GM20431 (cell line): ENCODE data around the gene TMEM201.

ENCODE experiments used
- in situ Hi-C: fragments of 300-500 bp; cut with MseI, MboI; formaldehyde crosslinking; loops from one replicate; pipeline ENCODE4 v1.15.0; 2020; ENCODE audit warnings: low sequenced_read_pairs; ENCODE audit not compliant: unreplicated experiment

Gene TMEM201

DNA sequence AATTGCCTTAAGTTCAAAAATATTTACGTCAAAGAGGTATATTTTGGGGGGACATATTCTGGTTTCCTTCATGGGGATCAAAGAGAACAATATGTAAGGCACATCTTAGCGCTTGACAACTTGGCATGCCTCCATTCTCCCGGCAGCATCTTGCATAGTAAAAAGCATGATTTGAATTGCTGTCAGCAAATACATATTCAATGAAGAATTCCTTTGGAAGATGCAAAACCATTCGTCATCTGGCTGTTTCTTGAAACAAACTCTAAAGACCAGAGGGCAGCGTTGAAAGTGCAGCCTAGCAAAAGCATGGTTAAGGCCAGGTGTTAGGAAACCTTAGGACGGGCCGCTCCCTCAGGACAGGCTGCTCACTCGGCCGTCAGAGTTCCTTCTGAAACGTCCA, 59.5 kb downstream of the TMEM201 start:
- in situ Hi-C loops: no loop called here

DNA sequence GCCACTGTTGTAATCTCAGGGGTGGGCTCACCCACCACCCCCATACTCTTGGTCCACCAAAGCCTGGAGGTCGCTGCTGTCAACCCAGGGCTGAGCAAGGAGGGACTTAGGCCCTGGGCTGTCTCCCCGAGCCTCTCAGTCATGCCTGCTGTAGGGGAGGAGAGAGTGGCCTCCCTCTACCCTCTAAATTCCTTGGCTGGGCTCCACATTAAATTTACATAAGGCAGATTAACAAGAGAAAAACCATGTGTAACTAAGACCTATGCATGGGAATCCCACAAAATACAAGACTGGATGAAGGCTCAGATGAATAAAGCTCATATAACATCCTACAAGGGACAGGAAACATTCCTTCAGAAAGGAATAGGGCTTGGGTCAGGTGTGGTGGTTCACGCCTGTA, 61.1 kb downstream of the TMEM201 start:
- in situ Hi-C loops: no loop called here

DNA sequence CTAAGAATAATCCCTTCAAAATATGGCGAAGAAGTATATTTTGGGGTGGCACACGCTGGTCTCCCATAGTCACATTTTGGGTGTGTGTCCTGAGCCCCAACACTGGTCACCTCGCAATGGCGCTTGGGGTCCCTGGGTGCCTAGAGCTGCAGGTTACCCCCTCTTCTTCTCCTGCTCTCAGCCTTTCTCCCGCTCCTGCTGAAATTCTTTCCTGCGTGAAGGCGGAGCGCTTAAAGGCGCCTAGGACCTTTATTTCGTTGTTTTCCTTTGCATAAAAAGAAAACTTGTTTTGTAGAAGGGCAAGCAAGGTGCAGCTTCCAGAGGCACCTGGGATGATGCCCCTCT, 62.5 kb downstream of the TMEM201 start:
- in situ Hi-C loops: no loop called here

- in situ Hi-C loops: no loop called here
Observed at GRCh38 chr1:9651565-9652378, 63.1 kb downstream of the TMEM201 start, which contains the start of gene PIK3CD. Gene PIK3CD, plus strand, starts transcription at chr1:9651731. Its CDS starts 58,725 bp downstream, at chr1:9710456.

DNA sequence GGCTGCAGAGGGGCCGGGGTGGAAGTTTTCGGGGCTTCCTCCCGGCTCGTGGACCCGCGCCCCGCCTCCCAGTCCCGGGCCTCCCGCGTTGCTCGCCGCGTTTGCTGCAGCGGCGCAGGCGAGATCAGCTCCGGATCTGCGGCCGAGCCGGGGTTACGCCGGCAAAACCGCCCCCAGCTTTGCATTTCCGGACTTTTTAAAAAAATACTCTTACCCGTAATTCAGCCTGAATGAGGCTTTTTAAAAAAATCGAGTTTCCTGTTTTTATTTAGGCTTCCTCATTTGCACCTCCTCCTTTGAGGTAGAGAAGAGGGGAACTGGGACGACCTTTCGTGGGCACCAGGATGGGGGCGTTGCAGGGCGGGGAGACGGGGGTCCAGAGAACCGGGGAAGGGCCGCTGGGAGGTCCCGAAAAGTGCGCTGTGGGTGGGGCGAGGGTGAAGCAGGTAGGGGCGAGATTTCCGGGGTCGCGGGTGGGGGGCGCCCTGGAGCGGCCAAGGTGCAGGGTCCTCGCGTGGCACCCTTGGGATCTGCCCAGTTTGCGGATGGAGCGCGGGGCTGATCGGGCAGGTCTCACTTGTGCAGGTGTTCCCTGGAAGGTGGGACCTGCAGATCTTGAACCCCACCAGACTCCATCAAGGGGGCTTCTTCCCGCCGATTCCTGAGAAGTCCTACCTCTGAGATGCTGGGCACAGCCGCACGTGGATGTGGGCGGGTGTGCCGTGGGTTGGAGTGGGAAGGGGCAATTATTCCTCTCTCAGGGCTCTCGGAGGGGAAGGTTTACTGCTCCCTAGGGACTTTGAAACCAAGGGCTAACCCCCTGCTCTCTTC, 63.9 kb downstream of the TMEM201 start:
- in situ Hi-C loops: no loop called here

DNA sequence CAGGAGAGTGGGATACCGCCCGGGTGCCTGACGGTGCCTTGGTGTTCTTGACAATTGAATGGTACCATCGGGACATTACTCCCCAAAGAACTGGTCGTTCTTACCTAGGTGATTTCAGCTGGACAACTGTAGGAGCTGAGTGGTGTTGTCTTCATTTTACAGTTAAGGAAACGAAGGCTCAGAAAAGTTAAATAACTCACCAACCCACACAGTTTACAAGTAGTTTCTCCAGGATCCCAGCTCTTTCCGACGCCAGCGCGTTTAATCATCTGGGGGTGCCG, 64.4 kb downstream of the TMEM201 start:
- in situ Hi-C loops: no loop called here

DNA sequence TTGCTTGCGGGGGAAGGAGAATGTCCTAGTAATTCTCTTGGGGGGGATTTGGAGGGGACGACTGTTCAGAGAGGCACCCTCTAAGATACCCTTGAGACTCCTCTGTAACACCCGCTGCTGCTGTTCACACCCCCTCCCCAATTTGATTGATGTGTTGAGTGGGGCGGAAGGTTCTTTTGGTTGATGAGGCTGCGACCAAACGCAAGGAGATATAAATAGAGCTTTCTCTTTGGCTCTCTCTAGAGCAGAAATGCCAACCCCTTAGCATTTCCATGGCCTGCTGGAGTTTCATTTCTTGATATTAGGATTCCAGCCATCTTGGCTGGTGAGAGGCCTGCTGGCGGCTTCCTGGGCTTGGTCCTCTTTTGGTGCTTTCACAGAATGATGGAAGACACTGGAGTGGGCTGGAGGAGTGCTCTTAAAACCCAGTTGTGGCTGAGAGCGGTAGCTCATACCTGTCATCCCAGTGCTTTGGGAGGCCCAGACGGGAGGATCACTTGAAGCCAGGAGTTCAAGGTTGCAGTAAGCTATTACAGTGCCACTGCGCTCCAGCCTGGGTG, 64.9 kb downstream of the TMEM201 start:
- in situ Hi-C loops: no loop called here

GRCh38 chr1:9654051-9654833, 65.5 kb downstream of the TMEM201 start:
- in situ Hi-C loops: no loop called here

DNA sequence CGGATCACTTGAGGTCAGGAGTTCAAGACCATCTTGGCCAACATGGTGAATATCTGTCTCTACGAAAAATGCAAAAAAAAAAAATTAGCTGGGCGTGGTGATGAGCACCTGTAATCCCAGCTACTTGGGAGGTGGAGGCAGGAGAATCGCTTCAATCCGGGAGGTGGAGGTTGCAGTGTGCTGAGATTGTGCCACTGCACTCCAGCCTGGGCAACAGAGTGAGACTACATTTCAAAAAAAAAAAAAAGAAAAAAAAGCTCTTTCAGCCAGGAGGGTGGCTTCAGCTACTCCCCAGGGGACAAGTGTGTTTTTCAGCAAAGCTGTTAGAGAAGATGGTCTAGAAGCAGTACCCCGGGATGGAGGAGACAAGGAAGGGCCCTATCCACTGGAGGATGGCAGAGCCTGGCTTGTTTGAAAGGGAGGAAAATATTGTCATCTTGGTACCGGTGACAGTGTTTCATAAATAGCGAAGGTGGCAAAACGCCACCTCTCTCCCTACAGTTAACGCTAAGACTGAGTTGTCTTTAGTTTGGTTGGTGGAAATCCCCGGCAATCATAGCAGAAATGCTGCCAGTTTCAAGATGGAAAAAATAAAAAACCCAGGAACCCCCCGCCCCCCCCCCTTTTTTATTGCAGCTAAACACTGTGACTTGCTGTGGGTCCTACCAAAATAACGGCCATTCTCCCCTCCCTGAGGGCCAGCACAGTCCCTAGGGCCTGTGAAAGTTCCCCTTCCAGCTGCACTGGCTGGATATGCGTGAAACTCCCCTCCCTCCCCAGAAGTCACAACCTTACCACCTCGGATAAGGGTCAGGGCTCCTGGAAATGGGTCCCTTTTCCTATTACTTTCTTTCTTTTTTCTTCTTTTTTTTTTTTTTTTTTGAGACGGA, 66.4 kb downstream of the TMEM201 start:
- in situ Hi-C loops: no loop called here

GRCh38 chr1:9655836-9656235, 67.1 kb downstream of the TMEM201 start:
- in situ Hi-C loops: no loop called here

DNA sequence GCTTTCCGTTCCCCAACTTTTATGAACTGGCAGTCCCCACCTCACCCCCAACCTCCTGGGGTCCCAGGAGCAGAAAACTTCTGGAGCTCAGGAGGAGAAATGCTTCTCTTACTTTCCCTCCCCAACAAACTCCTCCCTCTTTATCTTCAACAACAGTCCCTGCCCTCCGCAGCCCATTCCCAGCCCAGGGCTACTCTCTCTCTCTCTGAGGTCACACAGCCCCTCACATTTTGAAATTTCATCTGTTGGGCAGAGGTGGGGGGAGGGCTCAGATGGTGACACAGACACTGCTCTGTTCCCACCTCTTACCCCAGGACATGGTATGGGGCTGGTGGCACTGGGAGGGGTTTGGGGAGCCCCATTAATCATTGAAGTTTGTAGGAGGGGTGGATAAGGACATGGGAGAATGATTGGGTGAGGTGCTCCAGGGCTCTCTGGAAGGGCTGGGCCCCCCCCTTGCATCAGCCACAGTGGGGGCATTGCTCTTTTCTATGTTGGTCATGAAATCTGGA, 68.9 kb downstream of the TMEM201 start:
- in situ Hi-C loops: no loop called here

DNA sequence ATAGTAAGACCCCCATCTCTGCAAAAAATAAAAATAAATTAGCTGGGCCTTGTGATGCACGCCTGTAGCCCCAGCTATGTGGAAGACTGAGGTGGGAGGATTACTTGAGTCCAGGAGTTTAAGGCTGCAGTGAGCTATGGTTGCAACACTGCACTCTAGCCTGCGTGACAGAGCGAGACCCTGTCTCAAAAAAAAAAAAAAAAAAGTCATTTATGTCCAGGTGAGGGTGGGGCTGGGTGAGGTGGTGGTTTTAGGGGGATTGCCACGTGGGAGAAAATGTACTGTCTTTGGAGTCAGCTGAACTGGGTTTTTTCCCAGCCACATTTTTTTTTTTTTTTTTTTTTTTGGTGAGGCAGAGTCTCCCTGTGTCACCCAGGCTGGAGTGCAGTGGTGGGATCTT, 69.5 kb downstream of the TMEM201 start:
- in situ Hi-C loops: no loop called here

GRCh38 chr1:9659328-9659727, 70.6 kb downstream of the TMEM201 start:
- in situ Hi-C loops: no loop called here

DNA sequence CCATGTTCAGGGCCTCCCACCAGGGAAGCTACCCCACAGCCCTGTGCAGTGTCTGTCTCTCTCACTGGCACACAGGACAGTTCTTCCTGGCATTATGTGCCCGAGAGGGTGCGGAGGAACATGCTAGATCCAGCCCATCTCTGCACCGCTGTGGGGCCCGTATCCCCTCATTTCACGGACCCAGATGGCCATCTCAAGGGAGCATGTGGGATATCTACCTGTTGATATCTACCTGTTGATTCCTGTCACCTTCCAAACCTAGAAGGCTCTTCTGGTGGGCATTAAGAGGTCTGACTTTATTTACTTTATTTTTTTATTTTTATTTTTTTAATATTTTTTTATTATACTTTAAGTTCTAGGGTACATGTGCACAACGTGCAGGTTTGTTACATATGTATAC, 74.5 kb downstream of the TMEM201 start:
- in situ Hi-C loops: no loop called here
